Measurements from ENCODE around the gene UNC13C. TPM values are rescaled to one million over a fixed set of nuclear protein-coding genes. Genes with fewer than 3 reads are reported as not detected.

Gene UNC13C
- total and polyA plus RNA-seq, 10 of the 15 experiments (the other 5 are each of a cell fraction or from before 2014, with no cell fraction given) = 9.9 to 81.3 (median 25.0) TPM

GRCh38 chr15:54566654-54567053 lies 588.4 kb downstream of the UNC13C start:
- Histone ChIP-seq H2AFZ (ENCODE audit: control insufficient read depth, low read depth, low read length) (no peak overlapping the region), H3K9me3 (replicated peaks; ENCODE audit: control insufficient read depth, insufficient read depth, low read length) (no peaks in the 10 kb centered on the region), H3K4me2 (ENCODE audit: control insufficient read depth, insufficient read depth) (no peak overlapping the region), H3K27ac (ENCODE audit: control insufficient read depth, insufficient read depth) (no peak overlapping the region), H3K9ac (ENCODE audit: control insufficient read depth, insufficient read depth, low read length) (no peak overlapping the region), H3K27me3 (replicated peaks in 1 of 2; ENCODE audit: control insufficient read depth in 2 of 2, insufficient read depth in 2 of 2, low read length in 1 of 2) (no peaks in the 10 kb centered on the region), H4K20me1 (ENCODE audit: control insufficient read depth, insufficient read depth) (no peaks in the 10 kb centered on the region), H3K79me2 (ENCODE audit: control insufficient read depth, insufficient read depth, low read length) (no peaks in the 10 kb centered on the region), H3K4me3 (no peak overlapping the region), H3K36me3 (ENCODE audit: control insufficient read depth in 2 of 2, insufficient read depth in 2 of 2, low read length in 1 of 2) (no peaks in the 10 kb centered on the region), H3K4me1 (ENCODE audit: control insufficient read depth, insufficient read depth, low read length) (no peaks in the 10 kb centered on the region)
- BruUV-seq (replicated peaks) = no TSS peak
- no peak for TF ChIP-seq MXI1 (IDR thresholded peaks at IDR 0.05; ENCODE audit: low read depth, low read length)
- peak; percentile 17 for TF ChIP-seq MEF2B (IDR thresholded peaks at IDR 0.05; ENCODE audit: partially characterized antibody, poor library complexity, severe bottlenecking)
- TF ChIP-seq, protein P1, sequence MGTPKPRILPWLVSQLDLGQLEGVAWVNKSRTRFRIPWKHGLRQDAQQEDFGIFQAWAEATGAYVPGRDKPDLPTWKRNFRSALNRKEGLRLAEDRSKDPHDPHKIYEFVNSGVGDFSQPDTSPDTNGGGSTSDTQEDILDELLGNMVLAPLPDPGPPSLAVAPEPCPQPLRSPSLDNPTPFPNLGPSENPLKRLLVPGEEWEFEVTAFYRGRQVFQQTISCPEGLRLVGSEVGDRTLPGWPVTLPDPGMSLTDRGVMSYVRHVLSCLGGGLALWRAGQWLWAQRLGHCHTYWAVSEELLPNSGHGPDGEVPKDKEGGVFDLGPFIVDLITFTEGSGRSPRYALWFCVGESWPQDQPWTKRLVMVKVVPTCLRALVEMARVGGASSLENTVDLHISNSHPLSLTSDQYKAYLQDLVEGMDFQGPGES (IDR thresholded peaks at IDR 0.05) = no peak
- no peak for TF ChIP-seq TCF3 (IDR thresholded peaks at IDR 0.05; ENCODE audit: borderline replicate concordance, insufficient read depth, low read depth, low read length)
- no peak for FAIRE-seq
- in situ Hi-C loops (cut with MboI) = no loop called here
- 21% methylated on average over 5 of the region's 5 CpGs for WGBS (ENCODE audit: insufficient coverage, insufficient replicate concordance, low lambda C conversion rate, missing lambda C conversion rate)
- CTCF ChIA-PET = interaction anchor here (1.4 to 2.0 kb wide), 3 partner anchors 9 to 40 kb away, joined by 3 to 5 read pairs (median 4); no protein-coding TSS in a partner anchor
- peak; percentile 50 for ATAC-seq
- SMC1A ChIA-PET (ENCODE audit: uncharacterized antibody, unreplicated experiment) = interaction anchor here (0.6 to 4.0 kb wide), 12 partner anchors 10 to 540 kb away, joined by 3 to 16 read pairs (median 4); no protein-coding TSS in a partner anchor
- POLR2A ChIA-PET = interaction anchor here (0.6 to 1.2 kb wide), 4 partner anchors 9 to 48 kb away, joined by 3 to 6 read pairs (median 4); no protein-coding TSS in a partner anchor
- DNase-seq (ENCODE audit: low read depth, low spot score) = no peak
- intact Hi-C loops (cut with micrococcal nuclease; ENCODE audit: unreplicated experiment) = no loop called here
- RAD21 ChIA-PET (ENCODE audit: unreplicated experiment) = interaction anchor here (0.7 to 6.1 kb wide), 7 partner anchors 10 to 655 kb away, joined by 3 to 36 read pairs (median 4); no protein-coding TSS in a partner anchor

All from GM12878 (cell line).